ENCODE measurements around the gene KHDC4. TPM values are rescaled to one million over a fixed set of nuclear protein-coding genes. Genes with fewer than 3 reads are reported as not detected.

KHDC4 gene
- total and polyA plus RNA-seq, 10 of the 15 experiments (the other 5 are each of a cell fraction or from before 2014, with no cell fraction given), result 11.7 to 109 (median 41.9) TPM

DNA sequence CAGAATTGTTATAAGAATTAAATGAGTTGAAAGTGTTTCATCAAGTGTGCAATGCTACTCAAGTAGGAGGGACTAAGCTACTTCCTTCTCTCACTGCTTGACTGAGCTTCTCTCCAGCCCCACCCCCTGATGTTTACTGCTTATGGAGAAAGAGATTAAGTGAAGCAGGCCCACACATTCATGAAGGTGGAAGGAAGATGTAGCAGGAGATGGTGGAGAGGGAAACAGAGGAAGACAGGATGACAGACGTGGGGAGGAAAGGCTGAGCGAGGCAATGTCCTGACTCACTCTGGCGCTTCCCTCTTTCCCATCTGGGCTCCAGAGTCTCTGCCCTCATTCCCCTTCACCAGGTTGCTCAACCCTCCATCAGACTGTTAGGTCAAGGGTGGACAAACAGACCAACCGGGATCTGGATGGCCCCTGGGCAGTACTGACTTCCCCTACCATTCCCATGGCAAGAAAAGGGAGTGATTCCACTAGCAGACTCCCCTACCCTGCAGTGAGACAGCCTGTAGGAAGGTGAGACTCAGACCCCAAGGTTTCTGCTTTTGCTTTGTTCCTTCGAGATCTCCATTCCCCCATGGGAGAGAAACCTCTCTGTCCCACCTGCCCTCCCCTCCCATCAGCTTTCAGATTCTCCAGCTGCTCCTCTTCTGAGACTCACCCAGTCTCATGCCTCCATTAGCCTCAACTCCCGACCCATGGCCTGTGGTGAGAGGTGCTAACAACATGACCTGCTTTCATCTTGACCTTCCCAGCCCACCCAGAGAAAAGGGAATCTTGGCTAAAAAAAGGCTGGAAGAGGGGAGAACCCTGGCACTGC, 47.3 kb upstream of the KHDC4 start:
- BruUV-seq (replicated peaks), result no TSS peak
- H3K9me3 ChIP-seq (replicated peaks; ENCODE audit: control insufficient read depth, insufficient read depth, low read length), result no peaks in the 10 kb centered on the region
- FAIRE-seq (peak; percentile 66), DNase-seq (ENCODE audit: low read depth, low spot score) (no peak), ATAC-seq (peak; percentile 41)
- H3K4me1 ChIP-seq (ENCODE audit: control insufficient read depth, insufficient read depth, low read length), result peaks cover 26% of the 10 kb centered on the region
- H3K36me3 ChIP-seq (ENCODE audit: control insufficient read depth in 2 of 2, insufficient read depth in 2 of 2, low read length in 1 of 2), result no peaks in the 10 kb centered on the region
- H4K20me1 ChIP-seq (ENCODE audit: control insufficient read depth, insufficient read depth), result no peaks in the 10 kb centered on the region
- TF ChIP-seq EED (IDR thresholded peaks at IDR 0.05; ENCODE audit: low read depth) (no peak), GABPA (IDR thresholded peaks at IDR 0.05; ENCODE audit: low read depth) (no peak), SMARCA5 (IDR thresholded peaks at IDR 0.05) (no peak), STAT3 (IDR thresholded peaks at IDR 0.05; ENCODE audit: low read depth, low read length) (no peak), IKZF1 (conservative IDR thresholded peaks at IDR 0.05) (peak; percentile 54; the same call in 1 of the 2 replicates), MEF2B (IDR thresholded peaks at IDR 0.05; ENCODE audit: partially characterized antibody, poor library complexity, severe bottlenecking) (peak; percentile 56), GATAD2B (conservative IDR thresholded peaks at IDR 0.05; ENCODE audit: low read depth) (no peak), IKZF2 (IDR thresholded peaks at IDR 0.05) (no peak), SPI1 (IDR thresholded peaks at IDR 0.05; ENCODE audit: borderline replicate concordance, insufficient read depth, low read depth, low read length) (0 out of 2 replicates have a peak, but pooled peaks have one; percentile 4), TCF3 (IDR thresholded peaks at IDR 0.05; ENCODE audit: borderline replicate concordance, insufficient read depth, low read depth, low read length) (no peak), NBN (IDR thresholded peaks at IDR 0.05) (0 out of 2 replicates have a peak, but pooled peaks have one; percentile 40), FOXM1 (IDR thresholded peaks at IDR 0.05; ENCODE audit: low read depth, low read length) (no peak), HDAC6 (IDR thresholded peaks at IDR 0.05; ENCODE audit: unreplicated experiment) (no peak), WRNIP1 (IDR thresholded peaks at IDR 0.05; ENCODE audit: borderline replicate concordance, low read depth, low read length) (no peak), ZZZ3 (IDR thresholded peaks at IDR 0.05; ENCODE audit: control insufficient read depth, insufficient read length, low read depth) (no peak)
- TF ChIP-seq, protein P1, sequence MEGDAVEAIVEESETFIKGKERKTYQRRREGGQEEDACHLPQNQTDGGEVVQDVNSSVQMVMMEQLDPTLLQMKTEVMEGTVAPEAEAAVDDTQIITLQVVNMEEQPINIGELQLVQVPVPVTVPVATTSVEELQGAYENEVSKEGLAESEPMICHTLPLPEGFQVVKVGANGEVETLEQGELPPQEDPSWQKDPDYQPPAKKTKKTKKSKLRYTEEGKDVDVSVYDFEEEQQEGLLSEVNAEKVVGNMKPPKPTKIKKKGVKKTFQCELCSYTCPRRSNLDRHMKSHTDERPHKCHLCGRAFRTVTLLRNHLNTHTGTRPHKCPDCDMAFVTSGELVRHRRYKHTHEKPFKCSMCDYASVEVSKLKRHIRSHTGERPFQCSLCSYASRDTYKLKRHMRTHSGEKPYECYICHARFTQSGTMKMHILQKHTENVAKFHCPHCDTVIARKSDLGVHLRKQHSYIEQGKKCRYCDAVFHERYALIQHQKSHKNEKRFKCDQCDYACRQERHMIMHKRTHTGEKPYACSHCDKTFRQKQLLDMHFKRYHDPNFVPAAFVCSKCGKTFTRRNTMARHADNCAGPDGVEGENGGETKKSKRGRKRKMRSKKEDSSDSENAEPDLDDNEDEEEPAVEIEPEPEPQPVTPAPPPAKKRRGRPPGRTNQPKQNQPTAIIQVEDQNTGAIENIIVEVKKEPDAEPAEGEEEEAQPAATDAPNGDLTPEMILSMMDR (IDR thresholded peaks at IDR 0.05 in 2 of 3, conservative IDR thresholded peaks at IDR 0.05 in 1 of 3; ENCODE audit: control insufficient read depth in 2 of 3, extremely low read depth in 1 of 3, insufficient read depth in 1 of 3, low read depth in 3 of 3, low read length in 3 of 3), result no peak
- H3K4me2 ChIP-seq (ENCODE audit: control insufficient read depth, insufficient read depth), result peak overlapping the region; percentile 63
- peaks cover 53% of the 10 kb centered on the region for H3K79me2 ChIP-seq (ENCODE audit: control insufficient read depth, insufficient read depth, low read length)
- no peaks in the 10 kb centered on the region for H3K27me3 ChIP-seq (replicated peaks in 1 of 2; ENCODE audit: control insufficient read depth in 2 of 2, insufficient read depth in 2 of 2, low read length in 1 of 2)
- ChIA-PET RAD21 (ENCODE audit: unreplicated experiment) (interaction anchor here (0.6 to 14.4 kb wide), 10 partner anchors 9 to 244 kb away, joined by 3 to 214 read pairs (median 31); partner anchors contain the start of genes KHDC4, RXFP4 and SYT11), SMC1A (ENCODE audit: uncharacterized antibody, unreplicated experiment) (interaction anchor here (0.6 to 16.7 kb wide), 12 partner anchors 8 to 122 kb away, joined by 3 to 229 read pairs (median 16); partner anchors contain the start of genes KHDC4, RXFP4 and SYT11), CTCF (interaction anchor here (0.7 to 14.7 kb wide), 15 partner anchors 8 to 124 kb away, joined by 3 to 227 read pairs (median 8); partner anchors contain the start of genes KHDC4 and RXFP4), POLR2A (interaction anchor here (0.6 to 14.9 kb wide), 16 partner anchors 8 to 190 kb away, joined by 3 to 273 read pairs (median 6); partner anchors contain the start of genes GON4L, KHDC4 and RXFP4)
- 19% methylated on average over 6 of the region's 6 CpGs for WGBS (ENCODE audit: insufficient coverage, insufficient replicate concordance, low lambda C conversion rate, missing lambda C conversion rate)
- no peak overlapping the region; the same call in 1 of the 2 replicates for H2AFZ ChIP-seq (ENCODE audit: control insufficient read depth, low read depth, low read length)
- H3K9ac ChIP-seq (ENCODE audit: control insufficient read depth, insufficient read depth, low read length), result peak overlapping the region; percentile 95
- peak overlapping the region; percentile 100 for H3K4me3 ChIP-seq
- in situ Hi-C loops (cut with MboI), result no loop called here
- H3K27ac ChIP-seq (ENCODE audit: control insufficient read depth, insufficient read depth), result peak overlapping the region; percentile 97
- intact Hi-C loops (cut with micrococcal nuclease; ENCODE audit: unreplicated experiment), result no loop called here
